ENCODE measurements around the gene SDHD. TPM values are rescaled to one million over a fixed set of nuclear protein-coding genes. Genes with fewer than 3 reads are reported as not detected.
A peak's percentile ranks its signal among the peaks of the same experiment; 100 is the strongest.

SDHD gene
- total and polyA plus RNA-seq, 9 of the 15 experiments (the other 6 are each of a cell fraction or from before 2014, with no cell fraction given): 150 to 1,225 (median 215) TPM

DNA sequence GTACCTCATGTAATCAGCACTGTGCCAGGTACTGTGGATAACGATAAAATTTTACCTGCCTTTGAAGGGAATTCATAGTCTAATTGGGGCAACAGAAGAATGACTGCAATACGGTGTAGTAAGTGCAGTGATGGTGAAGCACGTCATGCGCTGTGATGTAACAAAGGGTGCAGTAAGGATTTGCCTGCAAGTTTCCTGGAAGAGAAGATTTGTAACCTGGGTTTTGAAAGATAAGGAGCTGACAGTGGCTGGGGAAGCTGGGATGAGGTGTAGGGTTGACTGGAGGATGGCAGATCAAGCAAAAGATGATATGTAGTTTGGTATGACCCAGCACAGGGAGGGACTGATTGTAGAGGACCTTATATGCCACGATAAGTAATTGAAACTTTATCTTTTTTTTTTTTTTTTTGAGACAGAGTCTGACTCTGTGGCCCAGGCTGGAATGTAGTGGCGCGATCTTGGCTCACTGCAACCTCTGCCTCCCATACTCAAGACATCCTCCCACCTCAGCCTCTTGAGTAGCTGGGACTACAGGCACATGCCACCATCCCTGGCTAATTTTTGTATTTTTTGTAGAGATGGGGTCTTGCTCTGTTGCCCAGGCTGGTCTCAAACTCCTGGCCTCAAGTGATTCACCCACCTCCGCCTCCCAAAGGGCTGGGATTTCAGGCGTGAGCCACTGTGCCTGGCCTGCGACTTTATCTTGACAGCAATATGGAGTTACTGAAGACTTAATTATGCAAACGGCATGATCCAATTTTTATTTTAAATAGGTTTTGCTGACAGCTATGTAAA lies 11.3 kb downstream of the SDHD start (continued):
- TF ChIP-seq, protein P1, sequence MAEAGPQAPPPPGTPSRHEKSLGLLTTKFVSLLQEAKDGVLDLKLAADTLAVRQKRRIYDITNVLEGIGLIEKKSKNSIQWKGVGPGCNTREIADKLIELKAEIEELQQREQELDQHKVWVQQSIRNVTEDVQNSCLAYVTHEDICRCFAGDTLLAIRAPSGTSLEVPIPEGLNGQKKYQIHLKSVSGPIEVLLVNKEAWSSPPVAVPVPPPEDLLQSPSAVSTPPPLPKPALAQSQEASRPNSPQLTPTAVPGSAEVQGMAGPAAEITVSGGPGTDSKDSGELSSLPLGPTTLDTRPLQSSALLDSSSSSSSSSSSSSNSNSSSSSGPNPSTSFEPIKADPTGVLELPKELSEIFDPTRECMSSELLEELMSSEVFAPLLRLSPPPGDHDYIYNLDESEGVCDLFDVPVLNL (CRISPR knock-in tag; IDR thresholded peaks at IDR 0.05; ENCODE audit: low read depth): no peak
- no peak for TF ChIP-seq SMARCA5 (IDR thresholded peaks at IDR 0.05)
- TF ChIP-seq, protein P2, sequence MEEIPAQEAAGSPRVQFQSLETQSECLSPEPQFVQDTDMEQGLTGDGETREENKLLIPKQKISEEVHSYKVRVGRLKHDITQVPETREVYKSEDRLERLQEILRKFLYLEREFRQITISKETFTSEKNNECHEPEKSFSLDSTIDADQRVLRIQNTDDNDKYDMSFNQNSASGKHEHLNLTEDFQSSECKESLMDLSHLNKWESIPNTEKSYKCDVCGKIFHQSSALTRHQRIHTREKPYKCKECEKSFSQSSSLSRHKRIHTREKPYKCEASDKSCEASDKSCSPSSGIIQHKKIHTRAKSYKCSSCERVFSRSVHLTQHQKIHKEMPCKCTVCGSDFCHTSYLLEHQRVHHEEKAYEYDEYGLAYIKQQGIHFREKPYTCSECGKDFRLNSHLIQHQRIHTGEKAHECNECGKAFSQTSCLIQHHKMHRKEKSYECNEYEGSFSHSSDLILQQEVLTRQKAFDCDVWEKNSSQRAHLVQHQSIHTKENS (CRISPR knock-in tag; IDR thresholded peaks at IDR 0.05): no peak
- peak; percentile 90 for TF ChIP-seq CREB1 (IDR thresholded peaks at IDR 0.05)
- TF ChIP-seq CREB1 (CRISPR knock-in tag; IDR thresholded peaks at IDR 0.05): peak; percentile 78; the same call in 1 of the 2 replicates
- TF ChIP-seq NR2F6 (CRISPR knock-in tag; IDR thresholded peaks at IDR 0.05): no peak
- no peak for TF ChIP-seq ZNF124 (CRISPR knock-in tag; IDR thresholded peaks at IDR 0.05)
- no peak for TF ChIP-seq ZNF134 (CRISPR knock-in tag; conservative IDR thresholded peaks at IDR 0.05)
- TF ChIP-seq TAF1 (IDR thresholded peaks at IDR 0.05; ENCODE audit: control insufficient read depth, extremely low read depth, insufficient read depth, low read length, severe bottlenecking): no peak
- TF ChIP-seq TEAD2 (tag; IDR thresholded peaks at IDR 0.05): no peak
- no peak for TF ChIP-seq ZBTB17 (CRISPR knock-in tag; IDR thresholded peaks at IDR 0.05)
- peak; percentile 62; the same call in 1 of the 2 replicates for TF ChIP-seq BHLHE40 (IDR thresholded peaks at IDR 0.05; ENCODE audit: low read length)
- TF ChIP-seq, protein P3, sequence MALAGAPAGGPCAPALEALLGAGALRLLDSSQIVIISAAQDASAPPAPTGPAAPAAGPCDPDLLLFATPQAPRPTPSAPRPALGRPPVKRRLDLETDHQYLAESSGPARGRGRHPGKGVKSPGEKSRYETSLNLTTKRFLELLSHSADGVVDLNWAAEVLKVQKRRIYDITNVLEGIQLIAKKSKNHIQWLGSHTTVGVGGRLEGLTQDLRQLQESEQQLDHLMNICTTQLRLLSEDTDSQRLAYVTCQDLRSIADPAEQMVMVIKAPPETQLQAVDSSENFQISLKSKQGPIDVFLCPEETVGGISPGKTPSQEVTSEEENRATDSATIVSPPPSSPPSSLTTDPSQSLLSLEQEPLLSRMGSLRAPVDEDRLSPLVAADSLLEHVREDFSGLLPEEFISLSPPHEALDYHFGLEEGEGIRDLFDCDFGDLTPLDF (CRISPR knock-in tag; IDR thresholded peaks at IDR 0.05): no peak
- no peak for TF ChIP-seq TFAM (CRISPR knock-in tag; conservative IDR thresholded peaks at IDR 0.05)
- TF ChIP-seq ZKSCAN3 (CRISPR knock-in tag; IDR thresholded peaks at IDR 0.05): no peak
- no peak for TF ChIP-seq XRCC3 (IDR thresholded peaks at IDR 0.05)
- 0 out of 2 replicates have a peak, but pooled peaks have one; percentile 32 for TF ChIP-seq JUN (IDR thresholded peaks at IDR 0.05; ENCODE audit: borderline replicate concordance, low read depth, low read length)
- TF ChIP-seq JUN (CRISPR knock-in tag; IDR thresholded peaks at IDR 0.05; ENCODE audit: borderline replicate concordance): no peak
- TF ChIP-seq IRF2 (CRISPR knock-in tag; IDR thresholded peaks at IDR 0.05): no peak
- TF ChIP-seq OTX1 (CRISPR knock-in tag; IDR thresholded peaks at IDR 0.05): no peak
- no peak for TF ChIP-seq RAD21 (CRISPR knock-in tag; conservative IDR thresholded peaks at IDR 0.05 in 1 of 2, IDR thresholded peaks at IDR 0.05 in 1 of 2)
- no peak for TF ChIP-seq CHCHD3 (CRISPR knock-in tag; IDR thresholded peaks at IDR 0.05)
- TF ChIP-seq, protein P4, sequence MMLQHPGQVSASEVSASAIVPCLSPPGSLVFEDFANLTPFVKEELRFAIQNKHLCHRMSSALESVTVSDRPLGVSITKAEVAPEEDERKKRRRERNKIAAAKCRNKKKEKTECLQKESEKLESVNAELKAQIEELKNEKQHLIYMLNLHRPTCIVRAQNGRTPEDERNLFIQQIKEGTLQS (IDR thresholded peaks at IDR 0.05): peak; percentile 85
- TF ChIP-seq, protein P4 (CRISPR knock-in tag; conservative IDR thresholded peaks at IDR 0.05): no peak
- TF ChIP-seq CBX5 (IDR thresholded peaks at IDR 0.05; ENCODE audit: borderline replicate concordance, low read depth): no peak
- peak; percentile 59 for TF ChIP-seq FOSL1 (tag; conservative IDR thresholded peaks at IDR 0.05)
- no peak for TF ChIP-seq ZNF133 (CRISPR knock-in tag; IDR thresholded peaks at IDR 0.05)

Data from K562 (cell line).